Sigmoid colon (tissue), 4 donors: ENCODE data around the gene TMCO5A.

Experiments
- EP300 ChIP-seq, 4 donors: sonication (generic); formaldehyde crosslinking; IDR thresholded peaks; one replicate each; pipeline ENCODE4 v1.6.1; 2017; ENCODE audit warnings: antibody characterized with exemption in 4 of 4
- TF ChIP-seq, protein P1 (sequence below), 4 experiments: fragments of 450-650 bp in 3 of 4; fragments of 200-600 bp in 1 of 4; IDR thresholded peaks; one replicate each; pipeline ENCODE4 v1.5.1; 2016 to 2019; ENCODE audit warnings: antibody characterized with exemption in 4 of 4, mild to moderate bottlenecking in 3 of 4, moderate library complexity in 2 of 4

DNA sequence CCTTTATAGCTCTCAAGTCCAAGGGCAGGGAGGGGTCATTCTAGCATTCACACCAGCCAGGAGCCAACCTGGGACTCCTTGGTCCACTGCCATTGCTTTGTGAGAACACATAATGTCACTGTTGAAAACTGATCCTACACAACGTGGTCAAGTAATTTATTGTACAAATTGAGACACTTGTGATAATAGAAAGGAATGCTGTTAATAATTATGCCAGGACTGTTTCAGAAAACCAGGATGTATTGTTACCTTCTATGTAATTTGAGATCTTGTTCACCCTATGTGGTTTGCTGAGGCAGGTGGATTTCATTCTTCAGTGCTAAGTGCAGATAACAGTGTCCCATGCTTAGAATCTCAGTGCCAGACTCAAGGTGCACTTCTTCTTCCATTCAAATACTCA is 33.3 kb downstream of the TMCO5A start:
- TF ChIP-seq, protein P1, sequence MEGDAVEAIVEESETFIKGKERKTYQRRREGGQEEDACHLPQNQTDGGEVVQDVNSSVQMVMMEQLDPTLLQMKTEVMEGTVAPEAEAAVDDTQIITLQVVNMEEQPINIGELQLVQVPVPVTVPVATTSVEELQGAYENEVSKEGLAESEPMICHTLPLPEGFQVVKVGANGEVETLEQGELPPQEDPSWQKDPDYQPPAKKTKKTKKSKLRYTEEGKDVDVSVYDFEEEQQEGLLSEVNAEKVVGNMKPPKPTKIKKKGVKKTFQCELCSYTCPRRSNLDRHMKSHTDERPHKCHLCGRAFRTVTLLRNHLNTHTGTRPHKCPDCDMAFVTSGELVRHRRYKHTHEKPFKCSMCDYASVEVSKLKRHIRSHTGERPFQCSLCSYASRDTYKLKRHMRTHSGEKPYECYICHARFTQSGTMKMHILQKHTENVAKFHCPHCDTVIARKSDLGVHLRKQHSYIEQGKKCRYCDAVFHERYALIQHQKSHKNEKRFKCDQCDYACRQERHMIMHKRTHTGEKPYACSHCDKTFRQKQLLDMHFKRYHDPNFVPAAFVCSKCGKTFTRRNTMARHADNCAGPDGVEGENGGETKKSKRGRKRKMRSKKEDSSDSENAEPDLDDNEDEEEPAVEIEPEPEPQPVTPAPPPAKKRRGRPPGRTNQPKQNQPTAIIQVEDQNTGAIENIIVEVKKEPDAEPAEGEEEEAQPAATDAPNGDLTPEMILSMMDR (IDR thresholded peaks at IDR 0.05), result no peak
- no peak for TF ChIP-seq EP300 (IDR thresholded peaks at IDR 0.05)
